PC-9 (cell line): ENCODE data around the gene FOLR2.

Experiments
- CTCF ChIP-seq: fragments of 200-600 bp; sonication (generic); conservative IDR thresholded peaks from 2 replicates; pipeline ENCODE4 v1.6.1; 2017; ENCODE audit warnings: mixed run types, antibody characterized with exemption, mild to moderate bottlenecking, moderate library complexity
- EZH2 ChIP-seq: fragments of 200-600 bp; sonication (generic); IDR thresholded peaks from 2 replicates; pipeline ENCODE4 v1.8.0; 2017; ENCODE audit warnings: antibody characterized with exemption, low read depth

GRCh38 chr11:72226701-72227100 is 10.1 kb downstream of the FOLR2 start:
- TF ChIP-seq CTCF (no peak), EZH2 (no peak)
